Dermis blood vessel endothelial cell (primary cell): ENCODE results near the gene ALDOA. TPM values are rescaled to one million over a fixed set of nuclear protein-coding genes. Genes with fewer than 3 reads are reported as not detected.

Source experiments
- DNase-seq: peaks from one replicate; pipeline ENCODE4 v3.0.0; 2010
- total RNA-seq: library from RNA; depleted of rRNA; stranded (reverse); fragments of >200 nt; gene quantifications from 2 replicates; pipeline ENCODE4 v1.2.3, GENCODE V29; 2014

The ALDOA gene
- total RNA-seq, 1 donor from 2014 or later, result 286 TPM

GRCh38 chr16:30069611-30070462 lies 4.3 kb downstream of the ALDOA start:
- no peak for DNase-seq

- no peak for DNase-seq
Measured at GRCh38 chr16:30070490-30070889, 4.9 kb downstream of the ALDOA start.

GRCh38 chr16:30075503-30076275 lies 10.1 kb downstream of the ALDOA start, which contains the start of gene PPP4C:
Gene PPP4C, plus strand, starts transcription at chr16:30075994. Its CDS starts 384 bp downstream, at chr16:30076378.
- peak; percentile 93 for DNase-seq

GRCh38 chr16:30076276-30076791 lies 10.8 kb downstream of the ALDOA start:
- DNase-seq, result peak; percentile 39

GRCh38 chr16:30077656-30078055 lies 12.1 kb downstream of the ALDOA start:
- peak; percentile 32 for DNase-seq

- no peak for DNase-seq
Measured at GRCh38 chr16:30078744-30079143, 13.2 kb downstream of the ALDOA start.

GRCh38 chr16:30079480-30079879 lies 13.9 kb downstream of the ALDOA start:
- no peak for DNase-seq

- DNase-seq, result no peak
Measured at GRCh38 chr16:30082545-30083090, 17.1 kb downstream of the ALDOA start.

GRCh38 chr16:30083216-30084055 lies 17.9 kb downstream of the ALDOA start:
- DNase-seq, result no peak

GRCh38 chr16:30084096-30084815 lies 18.7 kb downstream of the ALDOA start:
- no peak for DNase-seq

- no peak for DNase-seq
Measured at GRCh38 chr16:30084816-30085159, 19.2 kb downstream of the ALDOA start.

- no peak for DNase-seq
Measured at GRCh38 chr16:30085247-30085646, 19.7 kb downstream of the ALDOA start.

- no peak for DNase-seq
Measured at GRCh38 chr16:30085820-30086219, 20.3 kb downstream of the ALDOA start.

GRCh38 chr16:30086291-30087140 lies 21.0 kb downstream of the ALDOA start:
- DNase-seq, result no peak

- DNase-seq, result no peak
Measured at GRCh38 chr16:30087181-30087898, 21.8 kb downstream of the ALDOA start.

GRCh38 chr16:30088237-30088831 lies 22.8 kb downstream of the ALDOA start:
- DNase-seq, result no peak

GRCh38 chr16:30088832-30089624 lies 23.5 kb downstream of the ALDOA start:
- no peak for DNase-seq

- DNase-seq, result no peak
Measured at GRCh38 chr16:30090610-30091331, 25.2 kb downstream of the ALDOA start.
